Lower leg skin (tissue), 3 donors: ENCODE results near the gene GRIA2.

Experiments used
- CTCF ChIP-seq, 3 donors: fragments of 450-650 bp; IDR thresholded peaks; one replicate each; pipeline ENCODE4 v1.5.1; 2016; ENCODE audit warnings: antibody characterized with exemption in 3 of 3, mild to moderate bottlenecking in 3 of 3, moderate library complexity in 2 of 3
- POLR2A ChIP-seq, 2 donors: fragments of 450-650 bp; IDR thresholded peaks; one replicate each; pipeline ENCODE4 v1.6.1; 2016 to 2017; ENCODE audit warnings: antibody characterized with exemption in 2 of 2, mild to moderate bottlenecking in 1 of 2, moderate library complexity in 1 of 2

GRCh38 chr4:157363360-157363759 is 142.8 kb downstream of the GRIA2 start:
- TF ChIP-seq POLR2A (IDR thresholded peaks at IDR 0.05), result no peak
- TF ChIP-seq CTCF (IDR thresholded peaks at IDR 0.05), result no peak
